OCI-LY7 (cell line): ENCODE results near the gene NAGLU.

Source experiments
- EZH2phosphoT487 ChIP-seq: fragments of 200-600 bp; sonication (generic); IDR thresholded peaks from 2 replicates; pipeline ENCODE4 v1.6.1; 2018; ENCODE audit warnings: low read depth, borderline replicate concordance, mild to moderate bottlenecking, mixed run types, antibody characterized with exemption, low read length, moderate library complexity, mixed read lengths
- TF ChIP-seq, protein P1 (sequence below): fragments of 200-600 bp; sonication (generic); conservative IDR thresholded peaks from 2 replicates; pipeline ENCODE4 v1.5.1; 2014; ENCODE audit warnings: mild to moderate bottlenecking, antibody characterized with exemption, low read length, moderate library complexity, mixed read lengths

DNA sequence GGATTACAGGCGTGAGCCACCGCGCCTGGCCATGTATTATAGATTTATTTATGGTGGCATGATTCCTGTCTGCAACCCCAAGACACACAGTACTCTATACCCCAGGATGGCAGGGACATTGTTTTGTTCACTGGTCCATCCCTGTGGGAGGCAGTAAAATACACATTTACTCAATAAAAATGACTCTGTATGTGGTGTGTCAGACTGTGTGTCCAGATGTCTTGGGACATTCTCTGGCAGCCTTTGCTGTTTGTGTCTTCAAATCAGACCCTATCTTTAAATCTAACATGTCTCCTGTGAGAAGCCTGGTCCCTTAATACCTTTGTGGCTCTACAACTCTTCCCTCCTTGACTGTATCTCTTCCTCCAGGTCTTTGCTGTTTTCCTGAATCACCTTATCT, 24.2 kb downstream of the NAGLU start:
- TF ChIP-seq, protein P1, sequence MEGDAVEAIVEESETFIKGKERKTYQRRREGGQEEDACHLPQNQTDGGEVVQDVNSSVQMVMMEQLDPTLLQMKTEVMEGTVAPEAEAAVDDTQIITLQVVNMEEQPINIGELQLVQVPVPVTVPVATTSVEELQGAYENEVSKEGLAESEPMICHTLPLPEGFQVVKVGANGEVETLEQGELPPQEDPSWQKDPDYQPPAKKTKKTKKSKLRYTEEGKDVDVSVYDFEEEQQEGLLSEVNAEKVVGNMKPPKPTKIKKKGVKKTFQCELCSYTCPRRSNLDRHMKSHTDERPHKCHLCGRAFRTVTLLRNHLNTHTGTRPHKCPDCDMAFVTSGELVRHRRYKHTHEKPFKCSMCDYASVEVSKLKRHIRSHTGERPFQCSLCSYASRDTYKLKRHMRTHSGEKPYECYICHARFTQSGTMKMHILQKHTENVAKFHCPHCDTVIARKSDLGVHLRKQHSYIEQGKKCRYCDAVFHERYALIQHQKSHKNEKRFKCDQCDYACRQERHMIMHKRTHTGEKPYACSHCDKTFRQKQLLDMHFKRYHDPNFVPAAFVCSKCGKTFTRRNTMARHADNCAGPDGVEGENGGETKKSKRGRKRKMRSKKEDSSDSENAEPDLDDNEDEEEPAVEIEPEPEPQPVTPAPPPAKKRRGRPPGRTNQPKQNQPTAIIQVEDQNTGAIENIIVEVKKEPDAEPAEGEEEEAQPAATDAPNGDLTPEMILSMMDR: no peak
- no peak for TF ChIP-seq EZH2phosphoT487
